Ishikawa (cell line): ENCODE results near the gene SELENOF.

ENCODE experiments used
- CEBPB ChIP-seq: IDR thresholded peaks from 2 replicates; pipeline ENCODE4 v1.6.1; 2012
- EP300 ChIP-seq: IDR thresholded peaks from 2 replicates; pipeline ENCODE4 v1.6.1; 2012; ENCODE audit warnings: borderline replicate concordance
- FOXM1 ChIP-seq: IDR thresholded peaks from 2 replicates; pipeline ENCODE4 v1.6.1; 2012; ENCODE audit warnings: low read depth, borderline replicate concordance
- NFIC ChIP-seq: IDR thresholded peaks from 2 replicates; pipeline ENCODE4 v1.6.1; 2012
- RAD21 ChIP-seq: IDR thresholded peaks from 2 replicates; pipeline ENCODE4 v1.6.1; 2012; ENCODE audit warnings: low read depth
- TF ChIP-seq, protein P1 (sequence below): IDR thresholded peaks from 2 replicates; pipeline ENCODE4 v1.6.1; 2012
- TF ChIP-seq, protein P2 (sequence below): IDR thresholded peaks from 2 replicates; pipeline ENCODE4 v1.6.1; 2012; ENCODE audit warnings: low read depth, mild to moderate bottlenecking

- TF ChIP-seq RAD21 (no peak), NFIC (no peak), CEBPB (no peak), EP300 (no peak), FOXM1 (no peak)
- TF ChIP-seq, protein P1, sequence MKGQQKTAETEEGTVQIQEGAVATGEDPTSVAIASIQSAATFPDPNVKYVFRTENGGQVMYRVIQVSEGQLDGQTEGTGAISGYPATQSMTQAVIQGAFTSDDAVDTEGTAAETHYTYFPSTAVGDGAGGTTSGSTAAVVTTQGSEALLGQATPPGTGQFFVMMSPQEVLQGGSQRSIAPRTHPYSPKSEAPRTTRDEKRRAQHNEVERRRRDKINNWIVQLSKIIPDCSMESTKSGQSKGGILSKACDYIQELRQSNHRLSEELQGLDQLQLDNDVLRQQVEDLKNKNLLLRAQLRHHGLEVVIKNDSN = no peak
- TF ChIP-seq, protein P2, sequence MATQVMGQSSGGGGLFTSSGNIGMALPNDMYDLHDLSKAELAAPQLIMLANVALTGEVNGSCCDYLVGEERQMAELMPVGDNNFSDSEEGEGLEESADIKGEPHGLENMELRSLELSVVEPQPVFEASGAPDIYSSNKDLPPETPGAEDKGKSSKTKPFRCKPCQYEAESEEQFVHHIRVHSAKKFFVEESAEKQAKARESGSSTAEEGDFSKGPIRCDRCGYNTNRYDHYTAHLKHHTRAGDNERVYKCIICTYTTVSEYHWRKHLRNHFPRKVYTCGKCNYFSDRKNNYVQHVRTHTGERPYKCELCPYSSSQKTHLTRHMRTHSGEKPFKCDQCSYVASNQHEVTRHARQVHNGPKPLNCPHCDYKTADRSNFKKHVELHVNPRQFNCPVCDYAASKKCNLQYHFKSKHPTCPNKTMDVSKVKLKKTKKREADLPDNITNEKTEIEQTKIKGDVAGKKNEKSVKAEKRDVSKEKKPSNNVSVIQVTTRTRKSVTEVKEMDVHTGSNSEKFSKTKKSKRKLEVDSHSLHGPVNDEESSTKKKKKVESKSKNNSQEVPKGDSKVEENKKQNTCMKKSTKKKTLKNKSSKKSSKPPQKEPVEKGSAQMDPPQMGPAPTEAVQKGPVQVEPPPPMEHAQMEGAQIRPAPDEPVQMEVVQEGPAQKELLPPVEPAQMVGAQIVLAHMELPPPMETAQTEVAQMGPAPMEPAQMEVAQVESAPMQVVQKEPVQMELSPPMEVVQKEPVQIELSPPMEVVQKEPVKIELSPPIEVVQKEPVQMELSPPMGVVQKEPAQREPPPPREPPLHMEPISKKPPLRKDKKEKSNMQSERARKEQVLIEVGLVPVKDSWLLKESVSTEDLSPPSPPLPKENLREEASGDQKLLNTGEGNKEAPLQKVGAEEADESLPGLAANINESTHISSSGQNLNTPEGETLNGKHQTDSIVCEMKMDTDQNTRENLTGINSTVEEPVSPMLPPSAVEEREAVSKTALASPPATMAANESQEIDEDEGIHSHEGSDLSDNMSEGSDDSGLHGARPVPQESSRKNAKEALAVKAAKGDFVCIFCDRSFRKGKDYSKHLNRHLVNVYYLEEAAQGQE = no peak
Measured at GRCh38 chr1:86924324-86924960, 10.5 kb upstream of the SELENOF start.
